IMR-90 (cell line): ENCODE data around the gene KRT83. TPM values are rescaled to one million over a fixed set of nuclear protein-coding genes. Genes with fewer than 3 reads are reported as not detected.

ENCODE experiments used
- CEBPB ChIP-seq: IDR thresholded peaks from 2 replicates; pipeline ENCODE4 v1.6.1; 2012; ENCODE audit warnings: low read depth, low read length, improper control_type of control experiment
- ELK1 ChIP-seq: fragments of 150-350 bp; IDR thresholded peaks from 2 replicates; pipeline ENCODE4 v1.6.1; 2016; ENCODE audit warnings: low read depth, mild to moderate bottlenecking, low read length, moderate library complexity, borderline replicate concordance
- polyA plus RNA-seq, 3 experiments: library from polyadenylated mRNA; depleted of rRNA; stranded (reverse); fragments of >200 nt; gene quantifications; 2 replicates each; pipeline ENCODE4 v1.2.3, GENCODE V29; 2012; ENCODE audit warnings: low replicate concordance in 1 of 3
- total RNA-seq: library from RNA; depleted of rRNA; stranded (reverse); fragments of >200 nt; gene quantifications from 2 replicates; pipeline ENCODE4 v1.2.3, GENCODE V29; 2012

The KRT83 gene
- total and polyA plus RNA-seq, 2 of the 4 experiments (the other 2 are of a cell fraction): not detected

- no peak for TF ChIP-seq ELK1
- no peak for TF ChIP-seq CEBPB
Measured at GRCh38 chr12:52279422-52280318, 41.5 kb downstream of the KRT83 start (continued).
